ENCODE results near the gene BMPR1B. TPM values are rescaled to one million over a fixed set of nuclear protein-coding genes. Genes with fewer than 3 reads are reported as not detected.

The BMPR1B gene
- total RNA-seq, 2 experiments from 2014 or later: not detected

- intact Hi-C loops (cut with micrococcal nuclease): no loop called here
- POLR2A ChIA-PET: no interaction called here
- Mint-ChIP-seq H3K36me3 (ENCODE audit: low read depth) (no peaks in the 10 kb centered on the region), H3K4me1 (ENCODE audit: low read depth) (no peaks in the 10 kb centered on the region), H3K27ac (no peak overlapping the region), H3K27me3 (no peaks in the 10 kb centered on the region), H3K4me3 (no peak overlapping the region), H3K9me3 (no peaks in the 10 kb centered on the region)
- ATAC-seq: no peak
- TF ChIP-seq CTCF (IDR thresholded peaks at IDR 0.05): no peak
- CTCF ChIA-PET: no interaction called here
- DNase-seq: no peak
Measured at GRCh38 chr4:94944726-94945125, 187.0 kb downstream of the BMPR1B start.

- H3K9me3 Mint-ChIP-seq: no peaks in the 10 kb centered on the region
- H3K27ac Mint-ChIP-seq: no peak overlapping the region
- ChIA-PET POLR2A (no interaction called here), CTCF (no interaction called here)
- H3K27me3 Mint-ChIP-seq: peaks cover 2% of the 10 kb centered on the region
- intact Hi-C loops (cut with micrococcal nuclease): no loop called here
- TF ChIP-seq CTCF (IDR thresholded peaks at IDR 0.05): no peak
- H3K4me3 Mint-ChIP-seq: no peak overlapping the region
- no peaks in the 10 kb centered on the region for H3K36me3 Mint-ChIP-seq (ENCODE audit: low read depth)
- ATAC-seq (no peak), DNase-seq (no peak)
- H3K4me1 Mint-ChIP-seq (ENCODE audit: low read depth): no peaks in the 10 kb centered on the region
Measured at GRCh38 chr4:94947681-94948108, 189.9 kb downstream of the BMPR1B start.

DNA sequence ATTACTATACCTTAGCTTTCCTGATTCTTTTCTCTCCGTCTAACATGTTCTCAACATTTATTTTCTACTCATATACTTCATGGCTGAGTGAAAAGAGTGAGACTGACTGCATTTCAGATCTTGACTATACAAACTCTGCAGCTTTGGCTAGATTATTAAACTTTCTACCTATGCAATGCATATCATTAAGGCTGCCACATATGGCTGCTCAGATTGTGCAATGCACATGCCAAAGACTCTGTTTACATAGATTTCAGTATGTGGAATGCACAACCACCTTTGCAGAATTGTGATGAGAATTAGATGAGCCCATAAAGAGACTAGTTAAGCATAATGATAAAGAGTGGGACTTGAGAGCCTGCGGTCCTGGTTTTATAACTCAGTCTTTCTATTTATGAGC lies 196.5 kb downstream of the BMPR1B start:
- no peaks in the 10 kb centered on the region for H3K9me3 Mint-ChIP-seq
- ChIA-PET CTCF (no interaction called here), POLR2A (no interaction called here)
- H3K4me1 Mint-ChIP-seq (ENCODE audit: low read depth): no peaks in the 10 kb centered on the region
- no peak for TF ChIP-seq CTCF (IDR thresholded peaks at IDR 0.05)
- H3K36me3 Mint-ChIP-seq (ENCODE audit: low read depth): no peaks in the 10 kb centered on the region
- intact Hi-C loops (cut with micrococcal nuclease): no loop called here
- DNase-seq (no peak), ATAC-seq (no peak)
- H3K27me3 Mint-ChIP-seq: peaks cover 2% of the 10 kb centered on the region
- H3K4me3 Mint-ChIP-seq: no peak overlapping the region
- no peak overlapping the region for H3K27ac Mint-ChIP-seq

GRCh38 chr4:94957030-94957429 lies 199.3 kb downstream of the BMPR1B start:
- Mint-ChIP-seq H3K36me3 (ENCODE audit: low read depth) (no peaks in the 10 kb centered on the region), H3K27ac (no peak overlapping the region), H3K4me3 (no peak overlapping the region), H3K9me3 (no peaks in the 10 kb centered on the region), H3K27me3 (peaks cover 2% of the 10 kb centered on the region), H3K4me1 (ENCODE audit: low read depth) (no peaks in the 10 kb centered on the region)
- TF ChIP-seq CTCF (IDR thresholded peaks at IDR 0.05): no peak
- DNase-seq (no peak), ATAC-seq (no peak)
- intact Hi-C loops (cut with micrococcal nuclease): no loop called here
- CTCF ChIA-PET: no interaction called here
- POLR2A ChIA-PET: interaction anchor here (0.6 kb wide), 1 partner anchor 9 kb away, joined by 3 read pairs; no protein-coding TSS in a partner anchor

GRCh38 chr4:94959307-94959706 lies 201.6 kb downstream of the BMPR1B start:
- intact Hi-C loops (cut with micrococcal nuclease): no loop called here
- DNase-seq (no peak), ATAC-seq (no peak)
- ChIA-PET POLR2A (no interaction called here), CTCF (no interaction called here)
- H3K27me3 Mint-ChIP-seq: no peaks in the 10 kb centered on the region
- H3K4me1 Mint-ChIP-seq (ENCODE audit: low read depth): no peaks in the 10 kb centered on the region
- no peaks in the 10 kb centered on the region for H3K36me3 Mint-ChIP-seq (ENCODE audit: low read depth)
- peaks cover 3% of the 10 kb centered on the region for H3K9me3 Mint-ChIP-seq
- H3K4me3 Mint-ChIP-seq: no peak overlapping the region
- no peak overlapping the region for H3K27ac Mint-ChIP-seq
- no peak for TF ChIP-seq CTCF (IDR thresholded peaks at IDR 0.05)
